Neural progenitor cell (in vitro differentiated cells): ENCODE measurements around the gene WNT9A. TPM values are rescaled to one million over a fixed set of nuclear protein-coding genes. Genes with fewer than 3 reads are reported as not detected.

Source experiments
- DNase-seq: peaks from one replicate; pipeline ENCODE4 v3.0.0-alpha.2; 2016; ENCODE audit warnings: low spot score
- H2AFZ ChIP-seq: fragments of 200-600 bp; sonication (generic); replicated peaks from 2 replicates; pipeline ENCODE4 v1.6.1; 2016; ENCODE audit warnings: antibody characterized with exemption
- H3F3A ChIP-seq: fragments of 200-600 bp; sonication (generic); 2 replicates; pipeline ENCODE4 v1.6.1; 2016; ENCODE audit warnings: antibody characterized with exemption, low read depth
- H3K27ac ChIP-seq: fragments of 200-600 bp; sonication (generic); 2 replicates; pipeline ENCODE4 v1.5.1; 2016; ENCODE audit warnings: mild to moderate bottlenecking
- H3K27me3 ChIP-seq: fragments of 200-600 bp; sonication (generic); 2 replicates; pipeline ENCODE4 v1.6.1; 2016; ENCODE audit warnings: mild to moderate bottlenecking, moderate library complexity
- H3K36me3 ChIP-seq: fragments of 200-600 bp; sonication (generic); 2 replicates; pipeline ENCODE4 v1.5.1; 2016
- H3K4me1 ChIP-seq: fragments of 200-600 bp; sonication (generic); 2 replicates; pipeline ENCODE4 v1.6.1; 2016; ENCODE audit warnings: mixed run types
- H3K4me2 ChIP-seq: fragments of 200-600 bp; sonication (generic); 2 replicates; pipeline ENCODE4 v1.6.1; 2016
- H3K4me3 ChIP-seq: fragments of 200-600 bp; sonication (generic); 2 replicates; pipeline ENCODE4 v1.5.1; 2016
- H3K79me2 ChIP-seq: fragments of 200-600 bp; sonication (generic); 2 replicates; pipeline ENCODE4 v1.6.1; 2016; ENCODE audit warnings: low read depth
- H3K9ac ChIP-seq: fragments of 200-600 bp; sonication (generic); 2 replicates; pipeline ENCODE4 v1.6.1; 2016
- H3K9me3 ChIP-seq: fragments of 200-600 bp; sonication (generic); 2 replicates; pipeline ENCODE4 v1.5.1; 2016; ENCODE audit warnings: low read depth
- H4K20me1 ChIP-seq: fragments of 200-600 bp; sonication (generic); 2 replicates; pipeline ENCODE4 v1.6.1; 2016; ENCODE audit warnings: low read depth
- H3K27ac Mint-ChIP-seq: 3 replicates; pipeline ENCODE4 v1.8.0; 2021; ENCODE audit warnings: mixed read lengths
- H3K27me3 Mint-ChIP-seq: 2 replicates; pipeline ENCODE4 v1.8.0; 2022; ENCODE audit warnings: low read depth, mild to moderate bottlenecking, inconsistent platforms, moderate library complexity, mixed read lengths; ENCODE audit not compliant: insufficient read depth
- H3K36me3 Mint-ChIP-seq: 3 replicates; pipeline ENCODE4 v1.8.0; 2021; ENCODE audit warnings: mixed read lengths
- H3K4me1 Mint-ChIP-seq: 3 replicates; pipeline ENCODE4 v1.8.0; 2021; ENCODE audit warnings: mixed read lengths
- H3K4me3 Mint-ChIP-seq: 3 replicates; pipeline ENCODE4 v1.8.0; 2021; ENCODE audit warnings: mild to moderate bottlenecking, moderate library complexity, mixed read lengths
- H3K9me3 Mint-ChIP-seq: 3 replicates; pipeline ENCODE4 v1.8.0; 2020; ENCODE audit warnings: mixed read lengths
- CTCF ChIP-seq: fragments of 200-600 bp; sonication (generic); IDR thresholded peaks from 2 replicates; pipeline ENCODE4 v1.5.1; 2017; ENCODE audit warnings: antibody characterized with exemption, mild to moderate bottlenecking
- EZH2 ChIP-seq: fragments of 200-600 bp; sonication (generic); IDR thresholded peaks from 2 replicates; pipeline ENCODE4 v1.6.1; 2017; ENCODE audit warnings: antibody characterized with exemption, mild to moderate bottlenecking, moderate library complexity
- EZH2phosphoT487 ChIP-seq: fragments of 200-600 bp; sonication (generic); IDR thresholded peaks from 2 replicates; pipeline ENCODE4 v1.6.1; 2017; ENCODE audit warnings: antibody characterized with exemption
- total RNA-seq: library from RNA; depleted of rRNA; stranded (reverse); fragments of >200 nt; gene quantifications from 2 replicates; pipeline ENCODE4 v1.2.3, GENCODE V29; 2015; ENCODE audit warnings: low replicate concordance

Gene WNT9A
- total RNA-seq, 1 donor from 2014 or later, result 1.4 TPM

- no peak overlapping the region for H3K27ac ChIP-seq
- H3K4me3 Mint-ChIP-seq, result peak overlapping the region; percentile 24
- TF ChIP-seq EZH2 (no peak), CTCF (no peak), EZH2phosphoT487 (no peak)
- H3K9me3 ChIP-seq, result no peaks in the 10 kb centered on the region
- peak overlapping the region; percentile 39 for H3K27ac Mint-ChIP-seq
- H3K79me2 ChIP-seq, result no peaks in the 10 kb centered on the region
- H3K4me3 ChIP-seq, result no peak overlapping the region
- no peak for DNase-seq
- H3K9me3 Mint-ChIP-seq, result no peaks in the 10 kb centered on the region
- H3K36me3 ChIP-seq, result no peaks in the 10 kb centered on the region
- no peak overlapping the region for H3K9ac ChIP-seq
- H3K4me2 ChIP-seq, result no peak overlapping the region
- no peak overlapping the region for H2AFZ ChIP-seq
- peaks cover 23% of the 10 kb centered on the region for H3K4me1 Mint-ChIP-seq
- H3K4me1 ChIP-seq, result peaks cover 5% of the 10 kb centered on the region
- no peaks in the 10 kb centered on the region for H3K36me3 Mint-ChIP-seq
- H3F3A ChIP-seq, result peaks cover 14% of the 10 kb centered on the region
- peaks cover 21% of the 10 kb centered on the region for H3K27me3 ChIP-seq
- peaks cover 4% of the 10 kb centered on the region for H3K27me3 Mint-ChIP-seq
- peaks cover 14% of the 10 kb centered on the region for H4K20me1 ChIP-seq
Measured at GRCh38 chr1:227944090-227944930, 3.4 kb downstream of the WNT9A start.

- no peaks in the 10 kb centered on the region for H3K36me3 ChIP-seq
- DNase-seq, result no peak
- Mint-ChIP-seq H3K27me3 (peaks cover 4% of the 10 kb centered on the region), H3K4me3 (peak overlapping the region; percentile 24), H3K4me1 (peaks cover 23% of the 10 kb centered on the region), H3K27ac (peak overlapping the region; percentile 39), H3K9me3 (no peaks in the 10 kb centered on the region), H3K36me3 (no peaks in the 10 kb centered on the region)
- H3K9ac ChIP-seq, result no peak overlapping the region
- peaks cover 5% of the 10 kb centered on the region for H3K4me1 ChIP-seq
- no peaks in the 10 kb centered on the region for H3K9me3 ChIP-seq
- peaks cover 14% of the 10 kb centered on the region for H4K20me1 ChIP-seq
- H3K4me2 ChIP-seq, result no peak overlapping the region
- H3K79me2 ChIP-seq, result no peaks in the 10 kb centered on the region
- peaks cover 10% of the 10 kb centered on the region for H3F3A ChIP-seq
- H3K27me3 ChIP-seq, result peaks cover 13% of the 10 kb centered on the region
- no peak overlapping the region for H3K27ac ChIP-seq
- H3K4me3 ChIP-seq, result no peak overlapping the region
- no peak overlapping the region for H2AFZ ChIP-seq
- no peak for TF ChIP-seq EZH2phosphoT487
- no peak for TF ChIP-seq EZH2
- TF ChIP-seq CTCF, result no peak
Measured at GRCh38 chr1:227943381-227944089, 4.2 kb downstream of the WNT9A start.

GRCh38 chr1:227942716-227943261 lies 4.9 kb downstream of the WNT9A start:
- H3K4me3 ChIP-seq, result no peak overlapping the region
- Mint-ChIP-seq H3K4me1 (peaks cover 24% of the 10 kb centered on the region), H3K9me3 (peaks cover 2% of the 10 kb centered on the region), H3K27ac (peak overlapping the region; percentile 81), H3K27me3 (peaks cover 8% of the 10 kb centered on the region), H3K4me3 (no peak overlapping the region), H3K36me3 (peaks cover 2% of the 10 kb centered on the region)
- H3K79me2 ChIP-seq, result no peaks in the 10 kb centered on the region
- no peak overlapping the region for H2AFZ ChIP-seq
- peaks cover 14% of the 10 kb centered on the region for H4K20me1 ChIP-seq
- H3K27ac ChIP-seq, result no peak overlapping the region
- H3K4me2 ChIP-seq, result no peak overlapping the region
- TF ChIP-seq EZH2phosphoT487, result no peak
- peaks cover 7% of the 10 kb centered on the region for H3F3A ChIP-seq
- peaks cover 8% of the 10 kb centered on the region for H3K27me3 ChIP-seq
- no peak for DNase-seq
- H3K36me3 ChIP-seq, result no peaks in the 10 kb centered on the region
- H3K9ac ChIP-seq, result no peak overlapping the region
- H3K4me1 ChIP-seq, result peaks cover 5% of the 10 kb centered on the region
- H3K9me3 ChIP-seq, result no peaks in the 10 kb centered on the region
